Hematopoietic multipotent progenitor cell treated with erythropoietin and hydrocortisone succinate and interleukin-3 and kit ligand, for 17 days (in vitro differentiated cells): ENCODE results near the gene EIF4G3.
"Not testable (repeated sequence)": the region's sequence is repeated elsewhere in the genome, so short reads cannot be mapped to it uniquely, and the experiment has no call there.

ENCODE experiments used
- DNase-seq: peaks from one replicate; pipeline ENCODE4 v3.0.0-alpha.2; 2015; ENCODE audit warnings: low spot score

Gene EIF4G3

DNA sequence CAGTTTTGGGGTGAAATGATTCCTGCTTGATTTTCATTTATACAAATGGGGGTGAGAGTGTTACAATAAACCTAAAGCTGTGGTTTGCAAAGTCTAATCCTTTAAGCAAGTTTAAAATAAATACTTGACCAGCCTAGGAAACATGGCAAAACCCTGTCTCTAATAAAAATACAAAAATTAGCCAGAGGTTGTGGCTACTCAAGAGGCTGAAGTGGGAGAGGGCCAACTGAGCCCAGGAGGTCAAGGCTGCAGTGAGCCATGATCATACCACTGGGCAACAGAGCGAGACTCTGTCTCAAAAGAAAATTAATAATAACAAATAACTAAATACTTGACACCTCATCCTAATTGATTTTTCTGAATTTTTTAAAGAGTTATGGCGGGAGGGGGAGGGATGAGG lies 110.8 kb downstream of the EIF4G3 start:
- DNase-seq: no peak

GRCh38 chr1:21064057-21064456 lies 112.6 kb downstream of the EIF4G3 start:
- DNase-seq: no peak

DNA sequence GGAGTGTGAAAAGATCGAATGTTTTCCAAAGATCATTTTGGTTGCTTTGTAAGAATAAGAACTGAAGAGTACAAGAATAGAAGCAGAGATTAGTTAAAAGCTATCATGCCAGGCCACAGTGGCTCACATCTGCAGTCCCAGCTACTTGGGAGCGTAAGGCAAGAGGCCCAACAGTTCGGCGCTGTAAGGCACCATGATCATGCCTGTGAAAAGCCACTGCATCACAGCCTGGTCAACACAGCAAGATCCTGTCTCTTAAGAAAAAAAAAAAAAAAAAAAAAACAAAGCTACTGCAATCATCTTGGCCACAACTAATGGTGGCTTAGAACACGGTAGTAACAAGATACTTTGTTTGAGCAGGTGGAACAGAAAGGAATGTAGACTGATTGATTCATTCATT lies 116.2 kb downstream of the EIF4G3 start:
- DNase-seq: no peak

- DNase-seq: no peak
Observed at GRCh38 chr1:21059021-21059420, 117.7 kb downstream of the EIF4G3 start.

DNA sequence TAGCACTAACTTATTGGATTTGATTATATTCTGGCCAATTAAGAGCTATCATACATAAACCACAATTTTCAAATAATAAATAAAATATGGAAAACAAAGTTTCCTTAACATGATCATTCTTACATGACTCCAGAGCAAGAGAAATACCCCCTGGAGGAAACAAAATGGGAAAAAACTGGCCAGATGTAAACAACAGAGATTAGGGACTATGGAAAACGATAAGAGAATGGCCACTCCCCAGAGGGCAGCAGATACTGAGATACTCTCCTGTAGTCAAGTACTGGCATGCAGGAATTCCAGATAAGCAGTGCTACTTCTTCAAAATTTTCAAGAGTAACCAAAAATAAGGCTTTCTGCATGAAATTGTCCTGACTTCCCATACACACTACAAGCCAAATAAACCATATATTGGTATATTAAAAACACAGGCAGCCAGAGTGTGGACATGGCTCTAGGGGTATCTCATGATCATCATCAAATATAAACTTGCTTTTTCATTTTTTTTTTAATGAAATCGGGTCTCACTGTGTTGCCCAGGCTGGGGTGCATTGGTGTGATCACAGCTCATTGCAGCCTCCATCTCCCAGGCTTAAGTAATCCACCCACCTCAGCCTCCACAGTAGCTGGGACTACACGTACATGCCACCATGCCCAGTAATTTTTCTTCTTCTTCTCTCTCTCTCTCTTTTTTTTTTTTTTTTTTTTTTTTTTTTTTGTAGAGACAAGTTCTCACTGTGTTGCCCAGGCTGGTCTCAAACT lies 118.5 kb downstream of the EIF4G3 start:
- DNase-seq: peak; percentile 17

DNA sequence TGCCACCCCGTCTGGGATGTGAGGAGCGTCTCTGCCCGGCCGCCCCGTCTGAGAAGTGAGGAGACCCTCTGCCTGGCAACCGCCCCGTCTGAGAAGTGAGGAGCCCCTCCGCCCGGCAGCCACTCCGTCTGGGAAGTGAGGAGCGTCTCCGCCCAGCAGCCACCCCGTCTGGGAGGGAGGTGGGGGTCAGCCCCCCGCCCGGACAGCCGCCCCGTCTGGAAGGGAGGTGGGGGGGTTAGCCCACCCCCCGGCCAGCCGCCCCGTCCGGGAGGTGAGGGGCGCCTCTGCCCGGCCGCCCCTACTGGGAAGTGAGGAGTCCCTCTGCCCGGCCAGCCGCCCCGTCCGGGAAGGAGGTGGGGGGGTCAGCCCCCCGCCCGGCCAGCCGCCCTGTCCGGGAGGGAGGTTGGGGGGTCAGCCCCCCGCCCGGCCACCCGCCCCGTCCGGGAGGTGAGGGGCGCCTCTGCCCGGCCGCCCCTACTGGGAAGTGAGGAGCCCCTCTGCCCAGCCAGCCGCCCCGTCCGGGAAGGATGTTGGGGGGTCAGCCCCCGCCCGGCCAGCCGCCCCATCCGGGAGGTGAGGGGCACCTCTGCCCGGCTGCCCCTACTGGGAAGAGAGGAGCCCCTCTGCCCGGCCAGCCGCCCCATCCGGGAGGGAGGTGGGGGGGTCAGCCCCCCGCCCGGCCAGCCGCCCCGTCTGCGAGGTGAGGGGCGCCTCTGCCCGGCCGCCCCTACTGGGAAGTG lies 123.3 kb downstream of the EIF4G3 start:
- not testable (repeated sequence) for DNase-seq

- DNase-seq: no peak
Observed at GRCh38 chr1:21052034-21052433, 124.7 kb downstream of the EIF4G3 start.

GRCh38 chr1:21051177-21051825 lies 125.4 kb downstream of the EIF4G3 start:
- no peak for DNase-seq

DNA sequence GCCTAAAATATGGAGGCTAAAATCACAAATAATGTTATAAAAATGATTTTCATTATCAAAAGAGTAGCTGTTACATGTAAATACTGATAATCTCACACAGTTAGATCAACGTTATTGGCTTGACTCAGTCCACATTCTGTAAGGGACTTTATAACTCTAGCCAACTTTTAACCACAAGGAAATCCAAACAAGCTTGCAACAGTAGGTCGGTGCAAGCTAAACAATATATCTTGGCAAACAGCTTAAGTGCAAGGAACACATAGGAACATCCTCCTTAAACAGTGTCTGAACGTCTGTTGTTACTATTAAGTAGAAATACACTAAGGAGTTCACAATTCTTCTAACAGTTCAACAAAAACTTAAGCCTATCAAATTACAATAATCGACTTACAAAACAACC lies 126.7 kb downstream of the EIF4G3 start:
- DNase-seq: no peak

DNA sequence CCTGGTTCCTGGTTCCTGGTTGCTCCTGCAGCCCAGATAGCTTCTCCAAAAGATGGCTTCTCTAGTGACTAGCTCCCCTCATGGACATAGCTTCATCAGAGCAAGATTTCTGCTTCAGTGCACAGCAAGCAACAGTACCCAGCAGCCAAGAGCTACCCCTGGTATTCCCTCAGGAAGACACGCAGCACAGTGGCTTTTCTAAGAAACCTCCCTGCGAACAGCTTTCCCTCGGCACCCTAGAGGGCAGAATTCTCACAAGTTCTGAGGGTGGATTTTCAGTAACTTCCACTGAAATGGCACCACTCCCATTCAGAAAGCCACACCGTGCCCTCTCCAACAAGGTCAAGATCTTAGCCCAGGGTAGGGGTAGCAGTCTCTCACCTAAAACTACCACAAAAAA lies 128.2 kb downstream of the EIF4G3 start:
- no peak for DNase-seq

DNA sequence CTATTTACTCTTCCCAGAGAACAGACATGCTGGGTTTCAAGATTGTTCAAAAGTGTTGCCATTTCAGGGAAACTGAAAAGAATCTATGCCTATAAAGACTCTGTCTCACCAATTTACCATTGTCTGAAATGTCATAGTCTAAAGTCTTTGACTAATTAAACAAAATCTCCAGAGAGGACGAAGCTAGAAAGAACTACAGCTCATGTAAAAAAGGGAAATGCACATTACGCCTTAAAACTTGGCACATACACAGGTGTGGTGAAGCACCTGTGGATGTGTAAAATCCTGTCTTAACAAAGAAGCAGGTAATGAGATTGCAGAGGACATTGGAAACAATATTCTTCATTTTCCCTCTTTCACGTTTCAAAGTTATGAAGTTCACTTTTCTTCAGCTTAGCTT lies 130.6 kb downstream of the EIF4G3 start:
- no peak for DNase-seq

GRCh38 chr1:21045351-21045750 lies 131.3 kb downstream of the EIF4G3 start:
- no peak for DNase-seq

DNA sequence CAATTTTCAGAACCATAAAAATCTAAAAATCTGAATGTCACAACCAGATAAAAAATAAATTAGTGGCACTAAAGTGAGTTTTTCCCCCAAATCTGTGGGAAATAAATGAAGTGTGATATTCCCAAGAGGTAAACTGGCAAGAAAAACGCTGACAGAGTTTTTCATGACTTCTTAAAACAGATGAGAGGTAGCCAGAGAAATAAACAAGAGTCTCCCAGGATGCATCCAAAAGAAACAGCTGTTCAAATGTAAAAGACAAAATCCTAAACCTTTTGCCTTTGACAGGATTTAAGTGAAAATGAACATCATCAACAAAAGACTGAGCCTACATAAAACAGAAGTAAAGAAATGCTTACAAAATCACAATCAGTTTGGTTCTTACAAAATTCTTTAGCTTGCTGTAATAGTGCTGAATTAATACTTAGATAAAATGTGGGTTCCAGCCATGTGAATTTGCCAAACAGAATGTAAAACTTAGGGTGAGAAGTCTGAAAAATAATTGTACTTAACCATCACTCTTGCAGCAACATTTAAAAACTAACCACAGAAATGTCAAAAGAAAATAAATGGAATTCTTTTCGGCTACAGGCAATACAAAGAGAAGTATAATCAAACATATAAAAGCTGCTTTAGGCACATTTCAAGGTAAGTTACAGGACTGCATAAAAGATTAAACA lies 133.6 kb downstream of the EIF4G3 start:
- DNase-seq: no peak

GRCh38 chr1:21041541-21041940 lies 135.2 kb downstream of the EIF4G3 start:
- DNase-seq: no peak

DNA sequence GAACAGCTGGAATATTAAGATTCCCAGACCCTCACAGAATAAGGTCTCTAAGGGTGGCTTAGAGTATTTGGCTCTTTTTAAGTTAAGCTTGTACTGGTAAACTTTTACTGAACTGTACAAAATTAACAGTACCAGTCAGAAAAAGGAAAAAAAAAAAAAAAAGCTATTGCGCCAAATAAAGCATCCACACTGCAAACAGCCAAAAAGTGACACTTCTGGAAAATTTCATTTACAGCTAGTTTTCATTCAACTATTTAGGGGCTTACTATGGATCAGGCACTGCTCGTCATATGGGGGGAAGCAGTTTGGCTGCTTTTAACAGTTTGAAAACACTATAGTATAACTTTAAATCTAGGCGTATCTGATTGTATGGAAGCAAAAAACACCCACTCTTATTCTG lies 139.6 kb downstream of the EIF4G3 start:
- no peak for DNase-seq

DNA sequence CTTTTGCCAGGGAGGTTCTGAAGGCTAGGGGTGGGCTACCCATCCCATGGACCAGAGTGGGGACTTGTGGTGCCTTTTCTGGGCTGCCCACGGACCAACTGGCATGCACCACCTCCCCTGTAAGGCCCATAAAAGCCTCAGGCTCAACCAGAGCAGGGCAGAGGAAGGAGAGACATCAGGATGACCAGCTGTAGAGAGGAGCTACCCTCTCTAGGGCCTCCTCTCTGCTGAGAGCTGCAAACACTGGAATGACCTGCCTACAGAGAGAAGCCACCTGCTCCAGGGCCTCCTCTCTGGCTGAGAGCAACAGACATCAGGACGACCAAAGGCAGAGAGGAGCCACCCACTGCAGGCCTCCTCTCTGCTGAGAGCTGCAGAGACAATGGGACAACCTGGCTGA lies 140.9 kb downstream of the EIF4G3 start:
- DNase-seq: no peak

DNA sequence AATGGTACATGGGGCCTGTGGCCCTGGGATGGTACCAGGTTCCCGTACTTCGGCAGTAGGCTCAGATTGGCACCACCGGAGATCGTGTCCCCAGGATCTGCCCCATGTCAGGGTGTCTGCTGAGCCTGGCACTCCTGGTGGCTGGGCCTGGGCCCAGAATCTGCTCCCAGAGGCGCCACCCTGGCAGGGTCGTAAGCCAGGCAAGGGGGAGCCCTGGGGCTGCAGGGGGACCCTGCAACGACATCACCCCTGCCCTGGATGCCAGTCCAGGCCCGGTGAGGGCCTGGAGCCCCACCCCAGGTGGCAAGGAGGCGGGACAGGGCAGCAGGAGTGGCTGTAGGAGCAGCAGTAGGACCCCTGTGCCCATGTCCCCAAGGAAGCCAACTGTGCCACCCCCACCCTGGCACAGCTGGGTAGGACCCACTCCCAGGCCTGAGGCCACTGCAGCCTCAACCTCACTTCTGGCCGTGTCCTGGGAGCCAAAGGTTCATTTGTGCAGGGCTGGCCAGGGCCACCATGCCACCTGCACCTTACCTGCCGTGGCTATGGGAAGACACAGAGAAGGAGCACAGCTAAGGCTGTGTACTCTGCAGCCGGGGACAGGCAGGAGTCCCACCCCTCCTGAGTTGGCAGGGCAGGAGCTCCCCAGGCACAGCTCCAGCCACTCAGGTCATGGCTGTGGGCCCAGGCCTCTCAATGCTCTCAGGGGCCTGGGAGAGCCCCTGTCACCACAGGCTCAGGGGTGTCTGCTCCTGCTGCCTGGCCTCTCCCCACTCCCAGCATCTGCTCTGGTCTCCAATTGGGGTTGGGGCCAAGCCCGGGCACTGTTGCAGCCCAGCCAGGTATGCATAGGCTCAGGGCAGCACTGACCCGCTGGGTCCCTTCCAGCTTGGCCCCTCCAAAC lies 141.7 kb downstream of the EIF4G3 start:
- no peak for DNase-seq

DNA sequence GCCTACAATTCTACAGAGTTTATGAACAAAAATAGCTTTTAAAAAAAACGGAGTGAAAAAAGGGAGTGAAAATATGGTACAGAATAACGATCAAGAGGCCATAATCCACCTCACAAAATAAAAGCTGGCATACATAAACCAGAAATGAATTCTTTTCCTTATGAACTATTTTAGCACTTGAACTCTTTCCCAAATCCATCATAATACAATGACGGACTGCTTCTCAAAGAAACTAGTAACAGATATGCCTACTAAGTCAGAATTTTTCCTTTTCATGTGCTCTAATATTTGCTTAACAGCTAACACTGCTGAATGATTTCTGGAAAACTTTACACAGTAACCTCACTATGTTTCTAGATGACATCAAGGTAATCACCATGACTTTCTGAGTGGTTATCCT lies 144.0 kb downstream of the EIF4G3 start:
- no peak for DNase-seq

GRCh38 chr1:21030181-21030580 lies 146.5 kb downstream of the EIF4G3 start:
- DNase-seq: no peak

GRCh38 chr1:21028520-21029145 lies 148.1 kb downstream of the EIF4G3 start:
- no peak for DNase-seq

GRCh38 chr1:21027805-21028204 lies 148.9 kb downstream of the EIF4G3 start:
- DNase-seq: peak; percentile 35
